PC-3 (cell line): ENCODE measurements around the gene ATG4D. TPM values are rescaled to one million over a fixed set of nuclear protein-coding genes. Genes with fewer than 3 reads are reported as not detected.

Source experiments
- ATAC-seq: fragments of 200-7000 bp; cut with Tn5 transposase; 2 replicates; pipeline ENCODE4 v1.9.1; 2020; ENCODE audit warnings: mild to moderate bottlenecking, moderate library complexity
- Bru-seq: library from RNA; stranded (reverse); fragments of 400-500 nt; gene quantifications from one replicate; lab custom pipeline; 2021; lab: Mats Ljungman, UMichigan
- BruChase-seq, 2 experiments: library from RNA; stranded (reverse); fragments of 400-500 nt; gene quantifications; one replicate each; lab custom pipeline; 2021; lab: Mats Ljungman, UMichigan
- BruUV-seq: library from RNA; stranded (reverse); fragments of 400-500 nt; replicated peaks from 2 replicates; lab custom pipeline; 2021; lab: Mats Ljungman, UMichigan
- CTCF ChIA-PET: fragments of 300-600 bp; sonication (Branson Sonifier 250); formaldehyde crosslinking; loops from one replicate; lab custom pipeline; 2022; ENCODE audit warnings: antibody characterized with exemption; lab: Charles Lee
- POLR2A ChIA-PET: fragments of 300-600 bp; sonication (Branson Sonifier 250); formaldehyde crosslinking; loops from one replicate; lab custom pipeline; 2022; ENCODE audit warnings: antibody characterized with exemption; ENCODE audit not compliant: unreplicated experiment; lab: Charles Lee
- DNase-seq: peaks from one replicate; pipeline ENCODE4 v3.0.0-alpha.2; 2015
- H2AFZ ChIP-seq: fragments of 300-600 bp; sonication (generic); 2 replicates; pipeline ENCODE4 v1.6.0; 2016; ENCODE audit warnings: antibody characterized with exemption, low read length
- H3F3A ChIP-seq: fragments of 300-600 bp; sonication (generic); one replicate; pipeline ENCODE4 v1.6.0; 2017; ENCODE audit warnings: antibody characterized with exemption, low read length, control low read depth, mild to moderate bottlenecking; ENCODE audit not compliant: unreplicated experiment
- H3K27ac ChIP-seq: fragments of 300-600 bp; sonication (generic); 2 replicates; pipeline ENCODE4 v1.5.1; 2016; ENCODE audit warnings: mild to moderate bottlenecking, low read length
- H3K27me3 ChIP-seq: fragments of 300-600 bp; sonication (generic); 2 replicates; pipeline ENCODE4 v1.6.1; 2016; ENCODE audit warnings: low read length, mixed read lengths
- H3K36me3 ChIP-seq: fragments of 300-600 bp; sonication (generic); 2 replicates; pipeline ENCODE4 v1.6.1; 2016; ENCODE audit warnings: low read depth, mixed run types, low read length, mixed read lengths
- H3K4me1 ChIP-seq: fragments of 300-600 bp; sonication (generic); 2 replicates; pipeline ENCODE4 v1.5.1; 2016; ENCODE audit warnings: low read length; ENCODE audit not compliant: insufficient read depth
- H3K4me2 ChIP-seq: fragments of 300-600 bp; sonication (generic); 2 replicates; pipeline ENCODE4 v1.6.0; 2016; ENCODE audit warnings: low read length
- H3K4me3 ChIP-seq: fragments of 300-600 bp; sonication (generic); 2 replicates; pipeline ENCODE4 v1.5.1; 2016; ENCODE audit warnings: mild to moderate bottlenecking, low read length, mixed read lengths
- H3K79me2 ChIP-seq: fragments of 300-600 bp; sonication (generic); 2 replicates; pipeline ENCODE4 v1.6.1; 2017; ENCODE audit warnings: low read length, mixed read lengths
- H3K9ac ChIP-seq: fragments of 300-600 bp; sonication (generic); 2 replicates; pipeline ENCODE4 v1.6.0; 2016; ENCODE audit warnings: mild to moderate bottlenecking, low read length
- H3K9me2 ChIP-seq: fragments of 300-600 bp; sonication (generic); replicated peaks from 2 replicates; pipeline ENCODE4 v1.6.1; 2016; ENCODE audit warnings: mixed run types, low read length, mixed read lengths
- H3K9me3 ChIP-seq: fragments of 300-600 bp; sonication (generic); 2 replicates; pipeline ENCODE4 v1.6.1; 2016; ENCODE audit warnings: low read length, mixed read lengths
- H4K20me1 ChIP-seq: fragments of 300-600 bp; sonication (generic); 2 replicates; pipeline ENCODE4 v1.6.1; 2016; ENCODE audit warnings: low read length, mixed read lengths
- EZH2 ChIP-seq: fragments of 300-600 bp; sonication (generic); IDR thresholded peaks from one replicate; pipeline ENCODE4 v1.6.1; 2017; ENCODE audit warnings: antibody characterized with exemption, mild to moderate bottlenecking, low read length; ENCODE audit not compliant: unreplicated experiment
- EZH2phosphoT487 ChIP-seq: fragments of 300-600 bp; sonication (generic); IDR thresholded peaks from 2 replicates; pipeline ENCODE4 v1.6.1; 2018; ENCODE audit warnings: mild to moderate bottlenecking, antibody characterized with exemption, low read length, borderline replicate concordance
- intact Hi-C: fragments of 100-400 bp; cut with micrococcal nuclease; formaldehyde crosslinking; loops from 2 replicates; pipeline ENCODE4 v1.9.0; 2023
- long read RNA-seq: library from polyadenylated mRNA; unstranded; transcript quantifications from one replicate; pipeline ENCODE4 v2.0.0, GENCODE V29; 2021; ENCODE audit not compliant: unreplicated experiment
- total RNA-seq: library from RNA; depleted of rRNA; stranded (reverse); fragments of >200 nt; gene quantifications from 2 replicates; pipeline ENCODE4 v1.2.3, GENCODE V29; 2014; rRNA removed
- TF ChIP-seq, protein P1 (sequence below): fragments of 300-600 bp; sonication (generic); conservative IDR thresholded peaks from 2 replicates; pipeline ENCODE4 v1.5.1; 2017; ENCODE audit warnings: antibody characterized with exemption, low read depth, mild to moderate bottlenecking, low read length

Gene ATG4D
- total RNA-seq (53.2 and 65.9 TPM in 2 replicates), Bru-seq, nascent RNA (percentile 62 among the genes with signal in this experiment), BruChase-seq, experiment 1, labeled RNA remaining after a 6-hour chase (percentile 76 among the genes with signal in this experiment), BruChase-seq, experiment 2, labeled RNA remaining after a 2-hour chase (percentile 71 among the genes with signal in this experiment)
- long read RNA-seq, transcript ATG4D-201 (10 exons, 1,949 nt) = major isoform, 44 of 118 reads
- long read RNA-seq, transcript ATG4D-204 (10 exons, 1,752 nt) = minor isoform, 9 of 118 reads
- long read RNA-seq, partial matches to known transcripts = 26 of 118 reads
- long read RNA-seq, other reads (novel, unspliced or antisense) = 33 of 118 reads

DNA sequence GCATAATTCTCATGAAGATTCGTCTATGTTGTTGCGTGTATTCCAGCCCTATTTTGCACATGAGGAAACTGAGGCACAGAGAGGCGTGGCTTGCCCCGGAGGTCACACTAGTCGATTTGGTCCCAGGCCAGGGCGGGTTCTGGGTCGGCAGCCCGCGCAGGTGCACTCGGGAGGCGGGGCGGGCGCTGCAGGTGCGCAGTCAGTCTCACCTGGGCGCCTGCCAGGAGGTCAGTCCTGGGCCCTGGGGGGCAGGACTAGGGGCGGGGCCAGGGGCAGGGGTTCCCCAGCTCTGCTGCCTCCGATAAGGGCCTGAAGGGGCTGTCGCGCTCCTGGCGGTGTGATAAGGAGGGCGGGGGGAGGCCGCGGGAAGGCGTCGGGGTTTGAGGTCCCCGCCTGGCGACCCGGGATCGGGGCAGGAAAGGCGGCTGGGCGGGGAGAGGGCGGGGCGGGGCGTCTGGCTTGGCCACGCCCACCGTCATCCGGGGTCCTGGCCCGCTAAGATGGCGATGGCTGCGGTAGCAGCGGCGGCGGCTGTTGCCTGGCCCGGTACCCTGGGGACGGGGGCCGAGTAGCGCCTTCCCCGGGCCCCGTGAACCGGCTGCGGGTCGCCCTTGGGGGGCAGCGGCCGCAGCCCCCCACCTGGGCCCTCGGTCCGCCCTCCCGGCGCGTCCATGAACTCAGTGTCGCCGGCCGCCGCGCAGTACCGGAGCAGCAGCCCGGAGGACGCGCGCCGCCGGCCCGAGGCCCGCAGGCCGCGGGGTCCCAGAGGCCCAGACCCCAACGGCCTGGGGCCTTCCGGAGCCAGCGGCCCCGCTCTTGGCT, at the start of gene ATG4D:
Gene ATG4D (plus strand): TSS at position 485 of the 822 bp plus-strand sequence. CDS start 187 bp downstream, at position 672.
- peak within 1 kb of the TSS; percentile 83 for H3K9ac ChIP-seq
- H3K4me3 ChIP-seq = peak within 1 kb of the TSS; percentile 95
- peak within 1 kb of the TSS; percentile 88 for H3K4me2 ChIP-seq
- H3K27me3 ChIP-seq = no peaks in the 10 kb centered on the region
- H3F3A ChIP-seq = no peaks in the 10 kb centered on the region
- H3K4me1 ChIP-seq = 0 out of 2 replicates have a peak, but pooled peaks cover 9% of the 10 kb centered on the region
- H4K20me1 ChIP-seq = no peaks in the 10 kb centered on the region
- peaks cover 26% of the 10 kb centered on the region for H3K79me2 ChIP-seq
- H3K27ac ChIP-seq = no peak within 1 kb of the TSS
- CTCF ChIA-PET = no interaction called here
- H3K9me3 ChIP-seq = no peaks in the 10 kb centered on the region
- POLR2A ChIA-PET = interaction anchor here (0.7 kb wide), 1 partner anchor 25 kb away, joined by 3 read pairs; the partner anchor contains the start of gene CDKN2D
- no peaks in the 10 kb centered on the region for H3K9me2 ChIP-seq
- no peak for TF ChIP-seq EZH2
- TF ChIP-seq, protein P1, sequence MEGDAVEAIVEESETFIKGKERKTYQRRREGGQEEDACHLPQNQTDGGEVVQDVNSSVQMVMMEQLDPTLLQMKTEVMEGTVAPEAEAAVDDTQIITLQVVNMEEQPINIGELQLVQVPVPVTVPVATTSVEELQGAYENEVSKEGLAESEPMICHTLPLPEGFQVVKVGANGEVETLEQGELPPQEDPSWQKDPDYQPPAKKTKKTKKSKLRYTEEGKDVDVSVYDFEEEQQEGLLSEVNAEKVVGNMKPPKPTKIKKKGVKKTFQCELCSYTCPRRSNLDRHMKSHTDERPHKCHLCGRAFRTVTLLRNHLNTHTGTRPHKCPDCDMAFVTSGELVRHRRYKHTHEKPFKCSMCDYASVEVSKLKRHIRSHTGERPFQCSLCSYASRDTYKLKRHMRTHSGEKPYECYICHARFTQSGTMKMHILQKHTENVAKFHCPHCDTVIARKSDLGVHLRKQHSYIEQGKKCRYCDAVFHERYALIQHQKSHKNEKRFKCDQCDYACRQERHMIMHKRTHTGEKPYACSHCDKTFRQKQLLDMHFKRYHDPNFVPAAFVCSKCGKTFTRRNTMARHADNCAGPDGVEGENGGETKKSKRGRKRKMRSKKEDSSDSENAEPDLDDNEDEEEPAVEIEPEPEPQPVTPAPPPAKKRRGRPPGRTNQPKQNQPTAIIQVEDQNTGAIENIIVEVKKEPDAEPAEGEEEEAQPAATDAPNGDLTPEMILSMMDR = no peak
- no peak for TF ChIP-seq EZH2phosphoT487
- no TSS peak for BruUV-seq
- H3K36me3 ChIP-seq = peaks cover 1% of the 10 kb centered on the region; the same call in 1 of the 2 replicates
- DNase-seq (peak; percentile 81), ATAC-seq (peak; percentile 78)
- peak within 1 kb of the TSS; percentile 81 for H2AFZ ChIP-seq
- intact Hi-C loops = no loop called here

DNA sequence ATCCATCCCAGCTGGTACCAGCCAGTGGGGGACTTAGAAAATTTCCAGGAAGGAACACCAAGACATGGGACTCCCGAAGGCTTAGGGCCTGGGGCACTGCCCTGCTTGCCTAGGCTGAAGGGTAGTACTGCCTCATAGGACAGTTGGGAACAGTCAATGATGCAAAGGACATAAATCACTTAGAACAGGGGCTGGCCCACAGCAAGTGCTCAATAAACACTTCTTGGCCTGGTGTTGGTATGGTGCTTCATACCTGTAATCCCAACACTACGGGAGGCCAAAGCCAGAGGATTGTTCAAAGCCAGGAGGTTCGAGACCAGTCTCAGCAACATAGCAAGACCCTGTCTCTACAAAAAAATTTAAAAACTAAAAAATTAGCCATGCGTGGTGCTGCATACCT, 46.3 kb upstream of the ATG4D start:
- Histone ChIP-seq H3K4me3 (no peak overlapping the region), H3K9me2 (no peaks in the 10 kb centered on the region), H3K27ac (no peak overlapping the region), H3K9ac (no peak overlapping the region), H3K9me3 (no peaks in the 10 kb centered on the region), H3K4me2 (no peak overlapping the region), H2AFZ (no peak overlapping the region), H4K20me1 (peaks cover 7% of the 10 kb centered on the region; the same call in 1 of the 2 replicates), H3K4me1 (peaks cover 4% of the 10 kb centered on the region; the same call in 1 of the 2 replicates), H3K27me3 (no peaks in the 10 kb centered on the region), H3K79me2 (peaks cover 71% of the 10 kb centered on the region), H3F3A (no peaks in the 10 kb centered on the region), H3K36me3 (peaks cover 38% of the 10 kb centered on the region)
- DNase-seq (no peak), ATAC-seq (no peak)
- TF ChIP-seq, protein P1 = no peak
- TF ChIP-seq EZH2phosphoT487 (no peak), EZH2 (no peak)
- CTCF ChIA-PET = no interaction called here
- POLR2A ChIA-PET = no interaction called here
- no TSS peak for BruUV-seq
- intact Hi-C loops = no loop called here
